GM18507 (cell line): ENCODE data around the gene CWC15.
A peak's percentile ranks its signal among the peaks of the same experiment; 100 is the strongest.
"Not testable (repeated sequence)": the region's sequence is repeated elsewhere in the genome, so short reads cannot be mapped to it uniquely, and the experiment has no call there.

Source experiments
- DNase-seq: peaks from one replicate; pipeline ENCODE4 v3.0.0; 2011; ENCODE audit warnings: low read depth; ENCODE audit not compliant: insufficient read length; ENCODE audit errors: extremely low spot score
- FAIRE-seq: peaks from 2 replicates; lab custom pipeline; 2011; peaks lifted over from hg19 to GRCh38; lab: Jason Lieb, UNC

CWC15 gene

GRCh38 chr11:94958121-94958696, 15.1 kb downstream of the CWC15 start:
- FAIRE-seq, result no peak
- no peak for DNase-seq

GRCh38 chr11:94956963-94957362, 16.4 kb downstream of the CWC15 start:
- DNase-seq (no peak), FAIRE-seq (no peak)

GRCh38 chr11:94954753-94955152, 18.6 kb downstream of the CWC15 start:
- DNase-seq (no peak), FAIRE-seq (no peak)

GRCh38 chr11:94948070-94948617, 25.2 kb downstream of the CWC15 start:
- FAIRE-seq (no peak), DNase-seq (no peak)

GRCh38 chr11:94946812-94947211, 26.5 kb downstream of the CWC15 start:
- DNase-seq (no peak), FAIRE-seq (no peak)

- DNase-seq, result no peak
- FAIRE-seq, result no peak
Observed at GRCh38 chr11:94941131-94941530, 32.2 kb downstream of the CWC15 start.

GRCh38 chr11:94939346-94939745, 34.0 kb downstream of the CWC15 start:
- FAIRE-seq (no peak), DNase-seq (no peak)

- FAIRE-seq (no peak), DNase-seq (no peak)
Observed at GRCh38 chr11:94938095-94939055, 35.0 kb downstream of the CWC15 start.

- DNase-seq, result no peak
- FAIRE-seq, result no peak
Observed at GRCh38 chr11:94934846-94935245, 38.5 kb downstream of the CWC15 start.

GRCh38 chr11:94934362-94934761, 39.0 kb downstream of the CWC15 start:
- FAIRE-seq, result no peak
- no peak for DNase-seq

GRCh38 chr11:94933223-94934130, 39.9 kb downstream of the CWC15 start:
- DNase-seq, result no peak
- FAIRE-seq, result no peak

- DNase-seq, result no peak
- FAIRE-seq, result no peak
Observed at GRCh38 chr11:94932503-94932902, 40.9 kb downstream of the CWC15 start.

GRCh38 chr11:94932072-94932471, 41.3 kb downstream of the CWC15 start:
- not testable (repeated sequence) for FAIRE-seq, DNase-seq

GRCh38 chr11:94928117-94928990, 45.0 kb downstream of the CWC15 start:
- DNase-seq (no peak), FAIRE-seq (no peak)

GRCh38 chr11:94926698-94927237, 46.6 kb downstream of the CWC15 start:
- FAIRE-seq, result no peak
- no peak for DNase-seq

GRCh38 chr11:94926271-94926625, 47.1 kb downstream of the CWC15 start:
- DNase-seq (no peak), FAIRE-seq (no peak)

- FAIRE-seq (peak; percentile 73), DNase-seq (no peak)
Observed at GRCh38 chr11:94925422-94926270, 47.7 kb downstream of the CWC15 start.

GRCh38 chr11:94924612-94925011, 48.7 kb downstream of the CWC15 start:
- DNase-seq (no peak), FAIRE-seq (no peak)
